ENCODE measurements around the gene TPCN2. TPM values are rescaled to one million over a fixed set of nuclear protein-coding genes. Genes with fewer than 3 reads are reported as not detected.

The TPCN2 gene
- total and polyA plus RNA-seq, 2 of the 8 experiments (the other 6 are each of a cell fraction or from before 2014, with no cell fraction given) = 9.7 to 18.6 TPM

GRCh38 chr11:69171476-69172240 lies 122.9 kb downstream of the TPCN2 start (continued):
- TF ChIP-seq SIN3A (conservative IDR thresholded peaks at IDR 0.05 in 1 of 2, IDR thresholded peaks at IDR 0.05 in 1 of 2; ENCODE audit: low read depth in 1 of 2, low read length in 2 of 2) (no peak), TCF12 (IDR thresholded peaks at IDR 0.05; ENCODE audit: low read depth, low read length) (no peak), USF2 (IDR thresholded peaks at IDR 0.05; ENCODE audit: low read length) (no peak), EP300 (IDR thresholded peaks at IDR 0.05; ENCODE audit: borderline replicate concordance in 1 of 2, low read depth in 2 of 2, low read length in 2 of 2) (no peak), SUZ12 (IDR thresholded peaks at IDR 0.05; ENCODE audit: low read length) (no peak), POU5F1 (IDR thresholded peaks at IDR 0.05; ENCODE audit: low read depth, low read length) (no peak), PHF8 (conservative IDR thresholded peaks at IDR 0.05; ENCODE audit: low read depth, low read length) (no peak)
